Fibroblast of mammary gland (primary cell): ENCODE results near the gene PTPRF.

ENCODE experiments used
- DNase-seq: peaks from one replicate; pipeline ENCODE4 v3.0.0-alpha.2; 2010; ENCODE audit warnings: low read depth
- H3K4me3 ChIP-seq: 2 replicates; pipeline ENCODE4 v1.5.1; 2011; ENCODE audit warnings: low read depth, mild to moderate bottlenecking, low read length, moderate library complexity; ENCODE audit not compliant: control insufficient read depth
- CTCF ChIP-seq: conservative IDR thresholded peaks from 2 replicates; pipeline ENCODE4 v1.5.1; 2011; ENCODE audit warnings: low read depth, low read length, inconsistent platforms; ENCODE audit not compliant: control insufficient read depth, insufficient read depth

Gene PTPRF

GRCh38 chr1:43614891-43615290 is 84.2 kb downstream of the PTPRF start:
- TF ChIP-seq CTCF = no peak
- no peak overlapping the region for H3K4me3 ChIP-seq
- no peak for DNase-seq

GRCh38 chr1:43616383-43616782 is 85.7 kb downstream of the PTPRF start:
- no peak for DNase-seq
- no peak for TF ChIP-seq CTCF
- H3K4me3 ChIP-seq = no peak overlapping the region

GRCh38 chr1:43617011-43617410 is 86.3 kb downstream of the PTPRF start:
- TF ChIP-seq CTCF = no peak
- H3K4me3 ChIP-seq = no peak overlapping the region

GRCh38 chr1:43617668-43618067 is 87.0 kb downstream of the PTPRF start:
- H3K4me3 ChIP-seq = no peak overlapping the region
- TF ChIP-seq CTCF = no peak
- no peak for DNase-seq

More at GRCh38 chr1:43617011-43617410, 86.3 kb downstream of the PTPRF start:
- DNase-seq = no peak

DNA sequence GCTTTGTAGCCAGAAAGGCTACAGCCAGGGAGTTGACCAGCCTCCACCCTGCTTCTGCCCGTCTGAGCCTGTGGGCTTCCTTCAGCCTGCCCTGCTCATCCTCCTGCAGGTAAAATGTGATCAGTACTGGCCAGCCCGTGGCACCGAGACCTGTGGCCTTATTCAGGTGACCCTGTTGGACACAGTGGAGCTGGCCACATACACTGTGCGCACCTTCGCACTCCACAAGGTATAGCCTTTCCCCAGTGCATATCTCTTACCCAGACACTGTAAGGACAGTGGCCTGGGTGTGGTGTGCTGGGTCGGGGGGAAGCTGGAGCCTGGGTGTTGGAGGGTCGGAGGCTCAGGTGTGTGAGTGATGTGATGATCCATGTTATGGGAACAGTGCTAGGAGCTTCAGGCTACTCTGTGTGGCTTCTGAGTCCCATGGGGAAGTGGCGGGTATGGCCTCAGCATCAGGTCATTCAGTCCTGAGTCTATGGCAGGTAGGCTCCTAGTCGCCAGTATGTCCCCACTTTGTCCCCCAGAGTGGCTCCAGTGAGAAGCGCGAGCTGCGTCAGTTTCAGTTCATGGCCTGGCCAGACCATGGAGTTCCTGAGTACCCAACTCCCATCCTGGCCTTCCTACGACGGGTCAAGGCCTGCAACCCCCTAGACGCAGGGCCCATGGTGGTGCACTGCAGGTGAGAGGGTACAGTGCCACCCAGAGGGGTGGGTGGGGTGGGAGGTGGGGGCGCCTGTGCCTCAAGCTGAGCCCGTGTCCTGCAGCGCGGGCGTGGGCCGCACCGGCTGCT is 88.0 kb downstream of the PTPRF start:
- no peak overlapping the region for H3K4me3 ChIP-seq
- TF ChIP-seq CTCF = no peak
- no peak for DNase-seq

DNA sequence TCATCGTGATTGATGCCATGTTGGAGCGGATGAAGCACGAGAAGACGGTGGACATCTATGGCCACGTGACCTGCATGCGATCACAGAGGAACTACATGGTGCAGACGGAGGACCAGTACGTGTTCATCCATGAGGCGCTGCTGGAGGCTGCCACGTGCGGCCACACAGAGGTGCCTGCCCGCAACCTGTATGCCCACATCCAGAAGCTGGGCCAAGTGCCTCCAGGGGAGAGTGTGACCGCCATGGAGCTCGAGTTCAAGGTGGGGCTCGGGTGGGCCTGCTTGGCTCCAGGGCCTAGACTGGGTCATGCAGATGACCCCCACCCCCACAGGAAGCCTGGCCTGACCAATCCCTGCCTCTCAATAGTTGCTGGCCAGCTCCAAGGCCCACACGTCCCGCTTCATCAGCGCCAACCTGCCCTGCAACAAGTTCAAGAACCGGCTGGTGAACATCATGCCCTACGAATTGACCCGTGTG is 88.7 kb downstream of the PTPRF start:
- no peak for DNase-seq
- TF ChIP-seq CTCF = no peak
- H3K4me3 ChIP-seq = no peak overlapping the region
